GM18861 (cell line): ENCODE data around the gene CCDC93.

ENCODE experiments used
- ATAC-seq: cut with Tn5 transposase; IDR thresholded peaks from one replicate; pipeline ENCODE4 v1.9.1; 2021; ENCODE audit not compliant: unreplicated experiment

The CCDC93 gene

GRCh38 chr2:117989854-117990438, 23.9 kb downstream of the CCDC93 start:
- ATAC-seq: no peak

- no peak for ATAC-seq
These were observed 26.7 kb downstream of the CCDC93 start for GRCh38 chr2:117987121-117987520.

GRCh38 chr2:117985092-117985491, 28.8 kb downstream of the CCDC93 start:
- no peak for ATAC-seq

DNA sequence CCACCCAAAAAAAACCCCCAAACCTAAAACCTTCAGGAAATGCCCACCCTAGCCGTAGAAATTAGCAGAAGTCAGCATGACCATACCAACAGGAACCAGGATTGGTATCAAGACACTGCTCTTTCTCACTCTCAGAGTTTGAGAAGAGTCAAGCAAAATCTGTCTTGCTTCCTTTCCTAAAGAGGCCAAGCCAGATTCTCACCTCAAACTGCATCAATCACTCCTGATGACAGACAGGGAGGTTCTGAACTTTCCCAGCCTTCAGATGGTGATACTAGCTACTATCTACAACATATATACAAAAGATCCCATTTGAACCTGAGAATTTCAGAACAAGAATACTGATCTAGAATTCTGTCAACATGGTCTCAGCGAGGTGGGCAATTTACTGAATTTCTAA, 29.7 kb downstream of the CCDC93 start:
- ATAC-seq: no peak

- ATAC-seq: no peak
These were observed 30.8 kb downstream of the CCDC93 start for GRCh38 chr2:117983040-117983439.

DNA sequence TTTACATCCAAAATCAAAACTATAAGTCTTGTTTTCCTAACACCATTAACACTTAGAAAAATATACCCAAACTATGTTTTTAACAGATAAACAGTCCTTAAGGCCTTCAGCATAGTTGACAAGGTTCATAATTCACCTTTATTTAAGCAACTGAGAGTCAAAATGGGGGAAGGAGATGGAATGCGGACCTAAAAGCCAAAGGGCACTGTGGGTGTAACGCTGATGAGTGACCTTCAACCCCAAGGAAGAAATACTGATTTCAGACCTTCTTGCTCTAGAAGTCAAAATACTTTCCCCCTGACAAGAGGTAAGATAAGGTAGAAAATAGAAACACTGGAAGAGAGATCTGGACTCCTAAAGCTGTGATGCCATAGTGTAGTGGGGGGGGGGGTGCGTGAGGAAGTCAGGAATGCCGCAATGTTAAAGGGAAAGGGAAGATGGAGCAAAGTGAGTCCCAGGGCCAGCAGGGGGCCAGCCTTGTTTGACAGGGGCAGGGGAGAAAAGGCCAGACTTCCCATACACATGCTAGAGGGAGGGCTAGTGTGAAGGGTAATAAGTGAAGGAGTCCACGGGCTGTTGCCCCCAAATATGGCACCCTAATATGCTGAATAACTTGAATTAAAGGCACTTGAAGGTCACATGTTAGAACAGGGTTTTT, 31.4 kb downstream of the CCDC93 start:
- no peak for ATAC-seq

- no peak for ATAC-seq
These were observed 32.1 kb downstream of the CCDC93 start for GRCh38 chr2:117981810-117982209.

GRCh38 chr2:117980783-117981676, 32.8 kb downstream of the CCDC93 start:
- no peak for ATAC-seq

DNA sequence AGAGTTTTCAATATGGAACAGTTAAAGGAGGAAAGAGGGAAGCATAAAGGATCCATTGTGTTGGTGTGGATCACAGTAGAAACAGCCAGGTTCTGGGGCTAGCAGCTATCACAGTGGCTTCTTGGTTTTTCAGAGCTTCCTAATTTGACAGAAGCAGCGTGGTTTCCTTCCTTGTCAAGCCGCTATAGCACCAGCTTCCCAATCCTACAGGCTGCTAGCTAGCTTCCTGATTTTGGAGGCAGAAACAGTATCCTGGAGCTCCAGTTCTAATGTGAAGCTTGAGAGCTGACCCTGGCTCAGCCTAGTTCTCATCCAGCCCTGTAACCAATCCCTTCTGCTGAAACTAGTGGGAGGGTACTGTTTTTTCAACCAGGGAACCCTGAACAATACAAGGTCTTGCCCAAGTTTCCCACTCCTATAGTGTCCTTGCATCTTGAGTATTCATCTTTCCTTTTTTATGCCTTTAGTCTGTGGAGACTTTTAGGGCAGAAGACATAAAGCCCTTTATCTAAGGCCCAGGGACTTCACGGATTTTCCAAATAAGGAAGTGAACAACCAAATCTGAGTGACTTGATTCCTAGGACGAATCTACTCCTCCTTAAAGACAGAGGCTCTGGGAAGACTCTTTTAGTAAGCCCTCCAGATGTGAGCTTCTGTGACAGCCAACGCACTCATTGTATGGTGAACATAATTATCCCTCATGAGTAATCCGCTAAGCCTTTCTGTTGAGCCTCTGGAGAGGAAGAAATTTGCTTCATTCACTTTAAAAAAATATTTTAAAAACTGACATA, 33.8 kb downstream of the CCDC93 start:
- ATAC-seq: no peak

DNA sequence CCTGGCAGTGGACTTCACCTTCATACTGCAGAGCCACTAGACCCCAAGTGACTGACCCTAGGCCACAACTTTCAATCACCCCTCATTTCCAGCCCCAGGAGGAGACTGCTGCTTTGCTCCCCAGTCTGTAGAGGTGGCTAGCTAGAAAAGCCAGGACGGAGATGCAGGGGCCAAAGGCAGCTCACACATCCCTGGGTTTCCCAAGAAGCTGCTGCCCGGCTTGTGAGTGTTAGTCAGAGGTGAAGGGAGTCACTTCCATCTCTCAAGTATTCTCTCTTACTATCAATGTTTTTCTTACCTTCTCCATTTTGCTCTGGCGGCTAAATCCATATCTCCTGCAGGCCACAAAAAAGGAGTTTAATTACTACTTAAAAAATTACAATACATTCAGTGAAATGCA, 36.2 kb downstream of the CCDC93 start:
- no peak for ATAC-seq

DNA sequence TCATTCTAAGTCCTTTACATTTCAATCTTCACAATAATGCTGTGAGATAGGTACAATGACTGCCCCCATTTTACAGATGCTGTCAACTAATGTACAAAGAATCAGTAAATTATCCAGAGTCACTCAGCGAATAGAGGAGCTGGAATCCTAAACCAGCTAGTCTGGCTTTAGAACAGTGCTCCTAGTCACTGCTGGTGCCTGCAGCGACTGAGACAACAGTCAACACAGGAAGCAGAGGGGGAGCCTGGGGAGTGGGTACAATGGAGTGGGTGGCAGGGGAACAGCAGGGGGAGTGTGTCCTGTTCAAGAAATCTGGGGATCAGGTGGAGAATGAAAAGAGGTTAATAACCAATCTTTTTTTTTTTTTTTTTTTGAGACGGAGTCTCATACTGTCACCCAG, 37.3 kb downstream of the CCDC93 start:
- ATAC-seq: no peak

GRCh38 chr2:117973498-117974082, 40.3 kb downstream of the CCDC93 start:
- ATAC-seq: no peak

DNA sequence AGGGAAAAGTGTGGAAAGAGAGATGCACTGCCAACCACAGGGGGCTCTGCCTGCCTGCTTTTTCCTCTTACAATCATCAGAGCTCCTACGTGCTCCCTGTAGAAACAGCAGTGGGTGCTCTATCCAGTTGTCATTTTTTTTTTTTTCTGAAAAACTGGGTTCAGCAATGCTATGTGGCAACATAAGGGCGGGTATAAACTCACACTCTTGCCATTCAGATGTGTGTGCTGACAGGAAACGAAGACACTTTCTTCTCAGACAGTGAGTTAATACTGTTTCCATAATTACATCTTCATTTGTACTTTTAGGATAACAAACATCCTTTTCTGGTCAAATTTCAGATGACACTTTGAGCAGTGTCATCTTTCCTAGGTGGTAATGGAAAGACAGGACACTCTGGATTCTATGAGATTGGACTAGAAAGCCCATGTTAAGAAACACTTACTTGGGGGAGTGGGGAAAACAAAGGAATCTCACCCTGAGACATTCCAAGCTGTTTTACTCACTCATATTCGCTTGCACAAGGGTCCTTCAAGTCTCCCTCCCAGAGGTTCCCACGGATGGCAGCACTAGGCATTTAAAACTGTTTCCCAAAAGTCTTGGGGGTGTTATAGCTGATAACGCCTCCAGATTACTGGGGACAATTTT, 41.3 kb downstream of the CCDC93 start:
- no peak for ATAC-seq

GRCh38 chr2:117968722-117969121, 45.1 kb downstream of the CCDC93 start:
- ATAC-seq: no peak

DNA sequence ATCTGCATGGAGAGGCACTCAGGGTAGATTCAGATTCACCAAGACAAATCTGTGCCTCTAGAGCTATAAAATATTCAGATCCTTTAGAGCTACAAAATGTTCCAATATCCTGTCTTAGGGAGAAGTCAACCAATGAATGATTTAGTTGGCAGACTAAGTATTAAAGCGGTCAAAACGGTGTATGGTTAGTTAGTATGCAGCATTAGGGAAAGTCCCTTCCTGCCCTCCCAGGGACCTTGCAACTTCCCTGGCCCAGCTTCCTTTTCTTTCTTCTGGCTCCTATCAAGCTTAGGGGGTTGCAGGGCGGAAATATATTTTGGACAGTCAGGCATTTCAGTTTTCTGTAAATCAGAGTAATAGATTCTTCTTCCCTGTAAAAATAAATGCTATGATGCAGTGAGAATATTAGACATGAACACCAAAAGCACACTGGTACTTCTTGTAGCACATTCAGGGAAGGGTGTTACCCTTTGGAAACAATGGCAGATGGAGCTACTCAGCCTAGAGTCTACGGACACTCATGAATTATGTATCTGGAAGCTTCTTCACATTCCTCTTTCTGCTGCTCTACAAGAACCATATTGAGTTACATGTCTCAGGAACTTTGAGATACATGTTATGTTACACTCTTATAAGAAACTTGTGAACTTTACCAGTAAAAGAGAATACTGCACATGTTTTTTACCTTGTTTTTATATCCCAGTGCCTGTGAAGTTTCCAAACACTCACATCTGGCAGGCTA, 45.7 kb downstream of the CCDC93 start:
- ATAC-seq: no peak

DNA sequence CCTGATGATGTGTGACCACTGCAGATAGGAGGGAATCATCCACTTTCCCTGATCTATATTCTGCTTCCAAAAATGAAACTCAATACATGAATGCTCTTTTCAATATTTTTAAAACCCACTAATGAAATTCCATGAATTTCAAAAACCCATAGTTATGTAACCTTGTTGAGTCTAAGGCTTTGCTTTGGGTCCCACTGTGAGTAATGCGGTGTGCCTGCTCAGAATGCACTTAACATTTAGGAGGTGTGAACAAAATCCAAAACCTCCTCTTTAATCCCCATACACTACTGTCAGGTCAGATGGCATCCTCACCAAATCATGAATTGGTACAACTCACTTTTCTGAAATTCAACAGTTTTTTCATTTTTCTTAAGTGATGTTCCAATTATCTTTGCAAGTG, 50.4 kb downstream of the CCDC93 start:
- ATAC-seq: no peak

GRCh38 chr2:117961201-117961600, 52.7 kb downstream of the CCDC93 start:
- no peak for ATAC-seq

DNA sequence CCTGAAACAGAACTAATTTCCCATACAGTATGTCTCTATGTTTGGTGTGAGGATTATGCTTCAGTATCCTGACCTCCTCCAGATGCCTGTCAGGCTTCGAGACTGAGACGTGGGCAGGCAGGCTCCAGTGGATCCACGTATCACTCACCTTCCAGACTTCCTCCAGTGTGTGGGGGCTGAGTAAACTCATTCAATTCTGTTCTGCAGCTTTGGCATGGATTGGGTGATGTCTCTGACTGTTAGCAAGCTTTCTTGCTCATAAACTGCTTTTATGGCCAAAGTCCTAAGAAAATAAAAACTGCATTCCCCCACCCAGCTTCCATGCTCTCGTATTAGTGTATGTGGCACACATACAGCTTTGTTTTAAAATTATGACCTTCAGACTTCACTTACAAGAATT, 53.6 kb downstream of the CCDC93 start:
- ATAC-seq: no peak

DNA sequence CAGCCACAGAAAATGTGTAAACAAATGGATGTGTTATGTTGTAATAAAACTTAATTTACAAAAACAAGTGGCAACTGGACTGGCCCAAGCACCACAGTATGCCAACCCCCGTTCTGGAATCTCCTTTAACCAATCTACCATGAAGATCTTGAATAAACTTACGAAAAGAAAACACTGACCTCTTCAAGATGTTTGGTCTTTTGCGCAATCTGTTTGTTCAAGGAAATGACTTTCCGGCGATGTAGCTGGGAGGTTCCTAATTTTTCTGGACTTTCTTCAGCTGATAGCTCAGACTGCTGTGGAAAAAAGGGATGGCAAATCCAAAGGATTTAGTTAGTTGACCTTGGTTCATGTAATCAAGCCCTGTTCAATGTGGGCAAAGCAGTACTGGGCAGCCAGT, 55.7 kb downstream of the CCDC93 start:
- ATAC-seq: no peak

- no peak for ATAC-seq
These were observed 56.3 kb downstream of the CCDC93 start for GRCh38 chr2:117957616-117958015.
